COLO668 (cell line): ENCODE data around the gene KRT33B.

Experiments
- DNase-seq: peaks from one replicate; lab custom pipeline; 2025; ENCODE audit not compliant: unreplicated experiment; lab: John Stamatoyannopoulos, UW

The KRT33B gene

DNA sequence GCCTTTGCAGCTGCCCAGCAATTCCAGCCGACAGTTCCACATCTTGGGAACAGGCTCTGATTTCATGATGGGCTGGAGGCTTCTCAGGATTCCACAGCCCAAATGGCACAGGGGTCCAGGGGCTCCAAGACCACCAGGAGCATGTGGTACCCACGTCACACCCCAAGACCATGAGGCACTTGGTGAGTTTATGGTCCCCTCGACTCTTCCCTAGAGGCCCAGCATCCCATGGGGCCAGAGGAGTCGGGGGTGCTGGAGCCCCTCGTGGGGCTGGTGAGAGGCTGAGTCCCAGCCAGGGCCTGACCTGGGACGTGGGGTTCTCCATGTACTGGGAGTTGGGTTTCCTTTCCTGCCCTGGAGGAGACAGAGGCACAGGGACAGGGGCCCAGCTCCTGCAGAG, 44.0 kb downstream of the KRT33B start:
- DNase-seq = no peak

GRCh38 chr17:41325126-41325525, 44.5 kb downstream of the KRT33B start:
- no peak for DNase-seq

DNA sequence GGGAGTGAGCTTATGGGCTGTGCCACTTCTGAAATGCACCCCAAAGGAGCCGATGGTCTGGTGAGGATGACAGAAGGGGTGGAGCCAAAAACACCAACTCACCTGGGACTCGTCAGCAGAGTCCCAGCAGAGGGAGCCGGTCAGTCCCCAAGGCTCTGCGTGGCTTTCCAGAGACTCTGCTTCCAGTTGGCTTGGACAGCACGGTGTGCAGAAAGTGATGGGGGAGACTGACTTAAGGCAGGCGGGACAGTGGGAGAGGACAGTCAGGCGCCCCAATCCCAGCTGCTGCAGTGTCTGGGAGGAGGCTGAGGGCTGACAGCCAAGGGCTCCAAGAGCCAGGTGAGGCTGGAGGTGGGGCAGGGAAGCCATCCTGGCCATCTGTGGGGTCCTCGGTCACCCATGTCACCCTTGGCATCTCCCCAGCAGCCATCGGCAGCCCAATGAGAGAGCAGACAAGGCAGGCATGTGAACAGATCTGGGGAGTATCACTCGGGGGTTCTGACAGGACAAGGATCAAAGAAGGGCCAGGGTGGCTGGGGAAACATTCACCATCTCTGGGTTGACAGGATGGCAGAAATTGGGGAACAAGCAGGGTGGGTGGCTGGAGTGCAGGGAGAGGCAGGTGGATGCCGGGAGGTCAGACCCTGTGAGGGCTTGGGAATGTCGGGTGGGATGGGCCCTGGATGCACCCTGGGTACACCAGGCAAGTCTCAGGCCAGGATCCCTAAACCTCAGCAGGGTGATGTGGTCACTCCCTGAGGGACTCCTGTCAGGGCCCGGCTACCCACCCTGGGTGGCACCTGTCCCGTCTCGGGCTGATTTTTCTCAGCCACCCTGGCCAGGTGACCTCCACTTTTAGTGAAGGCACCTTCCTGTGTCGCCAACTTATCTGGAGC, 45.2 kb downstream of the KRT33B start:
- DNase-seq = peak; percentile 11

DNA sequence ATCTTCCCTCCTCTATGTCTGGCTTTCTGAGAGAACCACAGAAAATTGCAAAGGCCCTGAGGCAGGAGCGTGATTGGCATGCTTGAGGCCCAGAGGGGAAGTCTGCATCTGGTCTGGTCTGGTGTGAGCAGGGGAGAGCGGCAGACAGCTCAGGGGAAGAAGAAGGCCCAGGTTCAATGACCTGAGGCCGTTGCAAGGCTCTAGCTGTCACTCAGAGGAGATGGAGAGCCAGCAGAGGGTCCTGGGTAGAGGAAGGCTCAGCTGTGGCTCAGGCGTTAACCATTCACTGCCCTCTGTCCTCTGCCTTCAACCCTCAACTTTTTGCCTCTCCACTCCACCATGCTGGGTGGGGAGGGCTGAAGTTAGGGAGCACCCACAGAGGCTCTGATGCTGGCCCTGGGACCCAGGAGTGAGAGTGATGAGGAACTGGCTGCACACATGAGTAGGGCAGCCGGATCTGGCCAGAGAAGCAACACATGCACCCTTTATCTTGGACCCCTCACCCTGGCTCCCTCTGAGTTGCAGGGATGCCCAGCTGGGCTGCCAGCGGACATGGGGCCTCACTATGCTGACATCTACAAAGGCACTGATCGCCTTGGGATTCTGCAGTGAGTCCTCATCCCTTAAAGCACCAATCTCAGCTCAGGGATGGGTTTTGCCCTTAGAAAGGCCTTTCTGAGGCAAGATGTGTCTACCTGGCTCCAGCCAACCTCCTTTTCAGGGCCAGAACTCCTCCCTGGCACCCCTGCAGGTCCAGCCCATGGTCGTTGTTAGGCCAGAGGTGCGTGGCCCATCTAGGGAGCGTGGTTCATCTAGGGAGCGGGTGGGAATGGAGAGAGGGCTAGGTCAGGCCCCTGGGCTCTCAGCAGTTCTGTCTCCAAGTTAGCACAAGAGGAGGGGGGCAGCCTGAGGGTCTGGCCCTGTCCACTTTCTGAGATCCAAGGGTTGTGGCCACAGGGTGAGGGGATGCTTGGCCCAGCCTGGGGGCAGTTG, 46.4 kb downstream of the KRT33B start:
- no peak for DNase-seq

DNA sequence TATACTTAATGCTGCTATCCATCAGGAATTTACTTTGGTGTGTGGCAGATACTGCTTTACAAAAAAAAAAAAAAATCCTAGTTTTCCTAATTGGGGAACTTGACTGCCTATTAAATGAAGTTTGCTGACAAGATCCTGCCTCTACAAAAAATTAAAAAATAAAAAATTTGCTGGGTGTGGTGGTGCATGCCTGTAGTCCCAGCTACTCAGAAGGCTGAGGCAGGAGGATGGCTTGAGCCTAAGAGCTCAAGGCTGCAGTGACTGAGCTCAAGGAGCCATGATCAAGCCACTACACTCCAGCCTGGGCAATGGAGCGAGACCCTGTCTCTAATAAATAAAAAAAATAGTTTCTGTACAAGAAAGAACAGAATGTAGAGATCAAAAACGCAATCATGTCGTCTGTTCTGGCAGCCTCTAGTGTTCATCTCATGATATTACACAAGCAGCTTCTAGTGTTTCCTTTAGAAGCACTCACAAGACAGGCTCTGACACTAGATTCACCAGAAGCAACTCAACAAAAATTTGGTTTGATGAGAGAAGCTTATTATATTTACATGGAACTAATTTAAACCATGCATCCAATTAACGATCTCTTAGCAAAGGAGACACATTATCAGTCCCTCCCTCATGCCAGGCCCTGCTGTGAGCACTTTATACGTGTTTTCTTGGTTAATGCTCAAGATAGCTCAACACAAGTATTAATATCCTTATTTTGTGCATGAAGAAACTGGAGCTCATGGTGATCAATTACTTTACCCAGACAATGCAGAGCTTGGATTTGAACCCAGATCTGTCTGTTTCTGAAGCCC, 47.3 kb downstream of the KRT33B start:
- DNase-seq = no peak

DNA sequence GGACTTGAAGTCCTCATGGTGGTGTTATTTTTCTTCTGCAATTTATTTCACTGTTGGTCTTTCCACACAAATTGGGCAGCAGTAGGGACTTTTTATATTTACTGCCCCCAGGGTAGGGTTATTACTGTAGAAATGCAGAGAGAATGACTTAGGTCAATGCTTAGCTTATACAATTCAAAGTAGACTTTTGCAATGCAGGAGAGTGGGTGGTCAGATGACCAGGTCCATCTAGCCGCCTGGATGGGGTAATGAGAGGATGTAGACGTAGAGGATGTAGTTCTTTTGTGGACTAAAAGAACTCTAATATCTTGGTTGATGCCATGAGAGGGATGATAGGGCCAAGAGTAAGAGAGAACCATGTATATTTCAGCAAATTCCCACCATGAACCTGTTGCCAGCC, 51.4 kb downstream of the KRT33B start:
- no peak for DNase-seq

DNA sequence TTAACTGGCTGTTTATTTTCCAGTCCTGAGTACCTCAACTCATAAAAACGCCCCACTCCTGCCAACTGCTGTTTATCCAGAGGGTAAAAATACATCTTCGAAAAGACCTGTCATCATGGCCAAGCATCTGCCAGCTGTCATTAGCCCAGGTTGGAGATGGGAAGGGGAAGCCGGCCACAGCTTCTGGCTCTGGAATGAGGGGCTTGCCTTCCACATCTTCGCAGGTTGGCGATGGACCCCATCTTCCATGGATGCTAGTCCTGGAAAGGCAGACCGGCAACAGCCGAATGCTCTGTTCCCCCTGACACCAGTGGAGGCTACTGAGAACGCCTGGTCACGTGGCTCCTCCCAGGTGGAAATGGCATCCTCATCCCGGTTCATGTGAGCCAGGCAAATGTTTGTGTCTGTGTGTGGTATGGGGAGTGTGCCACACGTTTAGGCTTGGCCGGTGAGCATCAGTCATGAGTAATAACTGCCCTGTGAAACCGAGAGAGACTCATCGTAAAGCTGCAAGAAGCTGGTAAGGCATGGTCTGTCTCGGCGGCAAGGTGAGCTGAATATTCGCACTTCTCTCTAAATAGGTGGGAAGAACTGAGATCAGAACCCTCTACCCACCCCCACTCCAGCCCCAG, 53.7 kb downstream of the KRT33B start:
- no peak for DNase-seq

GRCh38 chr17:41315204-41315794, 54.3 kb downstream of the KRT33B start, which contains the start of gene KRTAP17-1:
KRTAP17-1 (minus strand) TSS chr17:41315710; CDS start chr17:41315650, 60 bp downstream.
- peak; percentile 1 for DNase-seq
